HCT116 (cell line): ENCODE data around the gene CALR. TPM values are rescaled to one million over a fixed set of nuclear protein-coding genes. Genes with fewer than 3 reads are reported as not detected.

ENCODE experiments used
- ATAC-seq: fragments of 200-7000 bp; cut with Tn5 transposase; 2 replicates; pipeline ENCODE4 v1.9.1; 2020; ENCODE audit warnings: mild to moderate bottlenecking, moderate library complexity
- BruUV-seq: library from RNA; stranded (reverse); fragments of 400-500 nt; replicated peaks from 2 replicates; lab custom pipeline; 2021; lab: Mats Ljungman, UMichigan
- CTCF ChIA-PET: fragments of 300-600 bp; sonication (Branson Sonifier 250); formaldehyde crosslinking; loops from one replicate; lab custom pipeline; 2021; ENCODE audit warnings: antibody characterized with exemption; lab: Charles Lee
- POLR2A ChIA-PET: fragments of 300-600, 350-600 bp; sonication (Branson Sonifier 250); formaldehyde crosslinking; loops from one replicate; lab custom pipeline; 2021; ENCODE audit warnings: antibody characterized with exemption; lab: Charles Lee
- RAD21 ChIA-PET, 2 experiments: fragments of 300-600 bp; sonication (Branson Sonifier 250); formaldehyde crosslinking; loops; one replicate each; lab custom pipeline; 2023; ENCODE audit warnings: low total read pairs in 2 of 2; ENCODE audit not compliant: uncharacterized antibody in 2 of 2, unreplicated experiment in 2 of 2, low non-redundant PET in 1 of 2; lab: Charles Lee
- DNase-seq: peaks from one replicate; pipeline ENCODE4 v3.0.0-alpha.2; 2010; ENCODE audit warnings: low read depth, low spot score
- H2AFZ ChIP-seq: fragments of 200-600 bp; shearing (Covaris generic), sonication (generic); 2 replicates; pipeline ENCODE4 v1.6.1; 2017; ENCODE audit warnings: low read depth, mixed run types, mixed read lengths, antibody characterized with exemption, low read length; ENCODE audit not compliant: poor library complexity, severe bottlenecking
- H3K27ac ChIP-seq: 2 replicates; pipeline ENCODE4 v1.5.1; 2012; ENCODE audit warnings: low read depth, low read length
- H3K27me3 ChIP-seq: fragments of 200-600 bp; sonication (generic); 2 replicates; pipeline ENCODE4 v1.6.1; 2016; ENCODE audit warnings: mixed run types, low read length, mixed read lengths; ENCODE audit not compliant: insufficient read depth
- H3K36me3 ChIP-seq, 2 experiments: fragments of 200-500 bp in 1 of 2; fragments of 200-600 bp in 1 of 2; sonication (Bioruptor generic) in 1 of 2; sonication (generic) in 1 of 2; 2 replicates each; pipeline versions ENCODE4 v1.5.1 to v1.6.1; 2014 to 2016; ENCODE audit warnings: low read length in 2 of 2, inconsistent platforms in 1 of 2, mixed read lengths in 1 of 2, mixed run types in 1 of 2; ENCODE audit not compliant: insufficient read depth in 2 of 2, control insufficient read depth in 1 of 2
- H3K4me1 ChIP-seq, 2 experiments: fragments of 200-600 bp in 1 of 2; sonication (generic) in 1 of 2; 2 replicates each; pipeline versions ENCODE4 v1.5.1 to v1.6.1; 2012 to 2017; ENCODE audit warnings: low read length in 2 of 2, inconsistent platforms in 1 of 2, mild to moderate bottlenecking in 1 of 2, mixed read lengths in 1 of 2, mixed run types in 1 of 2, moderate library complexity in 1 of 2; ENCODE audit not compliant: insufficient read depth in 2 of 2, control insufficient read depth in 1 of 2
- H3K4me2 ChIP-seq: fragments of 200-600 bp; sonication (generic); 2 replicates; pipeline ENCODE4 v1.6.1; 2017; ENCODE audit warnings: mixed run types, low read length, mixed read lengths
- H3K4me3 ChIP-seq, 2 experiments: fragments of 200-600 bp in 1 of 2; sonication (generic) in 1 of 2; replicated peaks in 1 of 2; 2 replicates each; pipeline ENCODE4 v1.5.1; 2011 to 2016; ENCODE audit warnings: low read length in 2 of 2, control low read depth in 1 of 2, low read depth in 1 of 2, mild to moderate bottlenecking in 1 of 2, mixed read lengths in 1 of 2, mixed run types in 1 of 2
- H3K79me2 ChIP-seq: fragments of 200-600 bp; sonication (generic); 2 replicates; pipeline ENCODE4 v1.6.1; 2017; ENCODE audit warnings: mild to moderate bottlenecking, mixed run types, low read length, moderate library complexity, mixed read lengths; ENCODE audit not compliant: insufficient read depth
- H3K9ac ChIP-seq: fragments of 200-600 bp; sonication (generic); 2 replicates; pipeline ENCODE4 v1.6.1; 2016; ENCODE audit warnings: low read length, mixed read lengths
- H3K9me2 ChIP-seq: fragments of 200-600 bp; sonication (generic), shearing (Covaris generic); 2 replicates; pipeline ENCODE4 v1.6.1; 2017; ENCODE audit warnings: mixed run types, mild to moderate bottlenecking, moderate library complexity; ENCODE audit not compliant: insufficient read depth
- H3K9me3 ChIP-seq, 2 experiments: fragments of 200-500 bp in 1 of 2; fragments of 200-600 bp in 1 of 2; sonication (Bioruptor generic) in 1 of 2; sonication (generic) in 1 of 2; 2 replicates each; pipeline ENCODE4 v1.6.1; 2014 to 2017; ENCODE audit warnings: low read length in 2 of 2, mixed read lengths in 2 of 2, inconsistent platforms in 1 of 2, low read depth in 1 of 2, mild to moderate bottlenecking in 1 of 2, mixed run types in 1 of 2, moderate library complexity in 1 of 2; ENCODE audit not compliant: control insufficient read depth in 1 of 2, insufficient read depth in 1 of 2
- H4K20me1 ChIP-seq: fragments of 200-600 bp; sonication (generic), shearing (Covaris generic); 2 replicates; pipeline ENCODE4 v1.6.1; 2017; ENCODE audit warnings: mixed run types, mild to moderate bottlenecking, moderate library complexity; ENCODE audit not compliant: insufficient read depth
- CEBPB ChIP-seq: IDR thresholded peaks from 2 replicates; pipeline ENCODE4 v1.6.1; 2012; ENCODE audit warnings: low read depth
- CTCF ChIP-seq, 3 experiments: fragments of 200-600 bp in 1 of 3; sonication (generic) in 1 of 3; IDR thresholded peaks in 2 of 3; conservative IDR thresholded peaks in 1 of 3; 2 replicates each; pipeline ENCODE4 v1.5.1; 2012 to 2017; ENCODE audit warnings: low read depth in 2 of 3, low read length in 2 of 3, antibody characterized with exemption in 1 of 3, borderline replicate concordance in 1 of 3, control low read depth in 1 of 3, mild to moderate bottlenecking in 1 of 3, mixed read lengths in 1 of 3, mixed run types in 1 of 3, moderate library complexity in 1 of 3; ENCODE audit not compliant: insufficient read depth in 1 of 3
- EGR1 ChIP-seq: IDR thresholded peaks from 2 replicates; pipeline ENCODE4 v1.6.1; 2012; ENCODE audit warnings: low read depth
- ELF1 ChIP-seq: IDR thresholded peaks from 2 replicates; pipeline ENCODE4 v1.6.1; 2012; ENCODE audit warnings: low read depth, borderline replicate concordance
- POLR2A ChIP-seq: IDR thresholded peaks from 2 replicates; pipeline ENCODE4 v1.7.0; 2011; ENCODE audit warnings: borderline replicate concordance; ENCODE audit not compliant: insufficient read depth, insufficient read length; ENCODE audit errors: extremely low read depth
- SIN3A ChIP-seq: IDR thresholded peaks from 2 replicates; pipeline ENCODE4 v1.6.1; 2012; ENCODE audit warnings: low read depth
- YY1 ChIP-seq: IDR thresholded peaks from 2 replicates; pipeline ENCODE4 v1.6.1; 2011; ENCODE audit warnings: low read length, low read depth, moderate library complexity, mild to moderate bottlenecking; ENCODE audit not compliant: insufficient replicate concordance; ENCODE audit errors: extremely low read depth
- ZFX ChIP-seq: fragments of 450-650 bp; IDR thresholded peaks from 2 replicates; pipeline ENCODE4 v1.6.1; 2017
- intact Hi-C: fragments of 100-400 bp; cut with micrococcal nuclease; formaldehyde crosslinking; loops from 2 replicates; pipeline ENCODE4 v1.10.0; 2022
- total RNA-seq: library from RNA; stranded (reverse); gene quantifications from one replicate; pipeline ENCODE4 v1.2.1, GENCODE V29; 2021; ENCODE audit not compliant: unreplicated experiment

CALR gene
- total RNA-seq, 1 experiment from 2014 or later, result 739 TPM

DNA sequence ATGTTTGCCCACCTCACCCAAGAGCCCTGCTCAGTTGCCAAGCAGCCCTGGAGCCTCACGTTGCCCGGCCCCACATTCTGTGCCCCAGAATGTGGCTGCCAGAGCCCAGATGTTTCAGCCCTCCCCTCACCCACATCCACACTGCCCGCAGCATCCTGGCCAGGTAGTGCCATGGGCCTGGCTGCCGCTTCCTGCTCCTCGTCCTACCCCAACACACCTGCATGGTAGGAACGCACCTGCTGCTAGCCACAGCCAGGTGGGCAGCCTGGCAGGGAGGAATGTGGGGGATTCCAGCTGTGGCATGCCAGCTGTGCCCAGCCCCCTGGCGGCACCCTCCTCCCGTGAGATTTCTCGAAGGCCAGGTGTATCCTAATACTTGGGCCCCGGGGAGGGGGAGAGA, 49.4 kb downstream of the CALR start (continued):
- no peak for TF ChIP-seq CTCF (IDR thresholded peaks at IDR 0.05 in 2 of 3, conservative IDR thresholded peaks at IDR 0.05 in 1 of 3; ENCODE audit: borderline replicate concordance in 1 of 3, insufficient read depth in 1 of 3, low read depth in 2 of 3, low read length in 2 of 3)
- TF ChIP-seq CEBPB, result no peak

GRCh38 chr19:12990431-12990830, 52.0 kb downstream of the CALR start:
- ATAC-seq (no peak), DNase-seq (no peak)
- H3K4me2 ChIP-seq, result no peak overlapping the region
- H3K36me3 ChIP-seq, result no peaks in the 10 kb centered on the region
- no peak for TF ChIP-seq YY1
- TF ChIP-seq EGR1, result no peak
- TF ChIP-seq CTCF (IDR thresholded peaks at IDR 0.05 in 2 of 3, conservative IDR thresholded peaks at IDR 0.05 in 1 of 3; ENCODE audit: borderline replicate concordance in 1 of 3, insufficient read depth in 1 of 3, low read depth in 2 of 3, low read length in 2 of 3), result no peak
- no peak for TF ChIP-seq SIN3A
- TF ChIP-seq ELF1, result no peak
- TF ChIP-seq ZFX, result no peak
- no peak for TF ChIP-seq POLR2A
- ChIA-PET CTCF (no interaction called here), RAD21 (no interaction called here), POLR2A (no interaction called here)
- peaks cover 6 to 14% of the 10 kb centered on the region in 2 experiments; a peak in 3 of 4 replicates for H3K4me1 ChIP-seq
- no peaks in the 10 kb centered on the region for H3K9me3 ChIP-seq
- no peak overlapping the region for H2AFZ ChIP-seq
- H3K9ac ChIP-seq, result no peak overlapping the region
- no peaks in the 10 kb centered on the region for H4K20me1 ChIP-seq
- H3K27ac ChIP-seq, result no peak overlapping the region
- no TSS peak for BruUV-seq
- H3K4me3 ChIP-seq, result no peak overlapping the region
- intact Hi-C loops, result no loop called here
- no peaks in the 10 kb centered on the region for H3K79me2 ChIP-seq
- H3K27me3 ChIP-seq, result no peaks in the 10 kb centered on the region
- H3K9me2 ChIP-seq, result no peaks in the 10 kb centered on the region
